ENCODE measurements around the gene CDH4. TPM values are rescaled to one million over a fixed set of nuclear protein-coding genes. Genes with fewer than 3 reads are reported as not detected.

The CDH4 gene
- total RNA-seq, 1 experiment from 2014 or later = not detected

- BruUV-seq (replicated peaks) = no TSS peak
- no peaks in the 10 kb centered on the region for H3K27me3 ChIP-seq (ENCODE audit: control insufficient read depth, insufficient read depth, low read length)
- CTCF ChIA-PET = no interaction called here
- TF ChIP-seq, protein P1, sequence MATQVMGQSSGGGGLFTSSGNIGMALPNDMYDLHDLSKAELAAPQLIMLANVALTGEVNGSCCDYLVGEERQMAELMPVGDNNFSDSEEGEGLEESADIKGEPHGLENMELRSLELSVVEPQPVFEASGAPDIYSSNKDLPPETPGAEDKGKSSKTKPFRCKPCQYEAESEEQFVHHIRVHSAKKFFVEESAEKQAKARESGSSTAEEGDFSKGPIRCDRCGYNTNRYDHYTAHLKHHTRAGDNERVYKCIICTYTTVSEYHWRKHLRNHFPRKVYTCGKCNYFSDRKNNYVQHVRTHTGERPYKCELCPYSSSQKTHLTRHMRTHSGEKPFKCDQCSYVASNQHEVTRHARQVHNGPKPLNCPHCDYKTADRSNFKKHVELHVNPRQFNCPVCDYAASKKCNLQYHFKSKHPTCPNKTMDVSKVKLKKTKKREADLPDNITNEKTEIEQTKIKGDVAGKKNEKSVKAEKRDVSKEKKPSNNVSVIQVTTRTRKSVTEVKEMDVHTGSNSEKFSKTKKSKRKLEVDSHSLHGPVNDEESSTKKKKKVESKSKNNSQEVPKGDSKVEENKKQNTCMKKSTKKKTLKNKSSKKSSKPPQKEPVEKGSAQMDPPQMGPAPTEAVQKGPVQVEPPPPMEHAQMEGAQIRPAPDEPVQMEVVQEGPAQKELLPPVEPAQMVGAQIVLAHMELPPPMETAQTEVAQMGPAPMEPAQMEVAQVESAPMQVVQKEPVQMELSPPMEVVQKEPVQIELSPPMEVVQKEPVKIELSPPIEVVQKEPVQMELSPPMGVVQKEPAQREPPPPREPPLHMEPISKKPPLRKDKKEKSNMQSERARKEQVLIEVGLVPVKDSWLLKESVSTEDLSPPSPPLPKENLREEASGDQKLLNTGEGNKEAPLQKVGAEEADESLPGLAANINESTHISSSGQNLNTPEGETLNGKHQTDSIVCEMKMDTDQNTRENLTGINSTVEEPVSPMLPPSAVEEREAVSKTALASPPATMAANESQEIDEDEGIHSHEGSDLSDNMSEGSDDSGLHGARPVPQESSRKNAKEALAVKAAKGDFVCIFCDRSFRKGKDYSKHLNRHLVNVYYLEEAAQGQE (IDR thresholded peaks at IDR 0.05; ENCODE audit: insufficient read depth in 1 of 2, low read depth in 2 of 2, low read length in 1 of 2) = no peak
- TF ChIP-seq TCF7L2 (IDR thresholded peaks at IDR 0.05; ENCODE audit: low read depth, low read length) (no peak), CTCF (IDR thresholded peaks at IDR 0.05) (no peak), POLR2AphosphoS5 (IDR thresholded peaks at IDR 0.05; ENCODE audit: low read depth, low read length) (no peak), SIN3A (IDR thresholded peaks at IDR 0.05; ENCODE audit: borderline replicate concordance, insufficient read depth, low read depth, low read length) (no peak)
- no peaks in the 10 kb centered on the region for H3K4me1 ChIP-seq (ENCODE audit: control insufficient read depth, insufficient read depth, low read length)
- in situ Hi-C loops (cut with HindIII; ENCODE audit: low pct_unique_long_range_greater_than_20kb, low sequenced_read_pairs) = no loop called here
- no peak for DNase-seq (ENCODE audit: low read depth, low spot score)
- no peaks in the 10 kb centered on the region for H3K36me3 ChIP-seq (ENCODE audit: control insufficient read depth, insufficient read depth, low read length)
- no peak for ATAC-seq
- intact Hi-C loops (cut with micrococcal nuclease; ENCODE audit: unreplicated experiment) = no loop called here
- H3K4me3 ChIP-seq (ENCODE audit: low read depth in 2 of 2, low read length in 2 of 2) = no peak overlapping the region
- H3K27ac ChIP-seq (ENCODE audit: low read length) = no peak overlapping the region
- no peaks in the 10 kb centered on the region for H3K9me3 ChIP-seq (ENCODE audit: control insufficient read depth, insufficient read depth, low read depth, low read length)
- POLR2A ChIA-PET = no interaction called here
These were observed 161.7 kb downstream of the CDH4 start for GRCh38 chr20:61413752-61414151.

DNA sequence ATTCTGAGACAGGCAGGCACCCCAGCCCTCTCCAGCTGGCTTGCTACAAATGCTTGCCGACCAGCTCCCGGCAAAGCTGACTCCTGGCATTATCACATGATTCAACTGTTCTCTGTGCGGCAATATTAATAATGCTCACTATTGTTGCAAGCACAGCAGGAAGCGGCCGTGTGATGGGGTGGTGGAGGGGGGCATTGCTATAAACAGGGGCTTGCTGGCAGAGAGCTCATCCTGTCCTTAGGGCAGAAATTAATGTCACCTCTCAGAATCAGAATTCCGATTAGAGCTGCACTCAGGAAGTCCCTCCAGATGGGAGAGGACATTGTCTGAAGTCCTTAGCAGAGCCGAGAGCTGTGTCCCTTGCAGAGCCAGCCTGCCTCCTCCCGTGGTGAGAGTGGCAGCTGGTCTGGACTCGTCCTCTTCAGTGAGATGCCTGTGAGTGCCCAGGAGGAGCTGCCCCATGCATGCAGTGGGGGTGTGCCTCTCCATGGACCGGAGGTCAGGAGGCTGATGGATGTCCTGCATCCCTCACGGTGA is 162.5 kb downstream of the CDH4 start:
- DNase-seq (ENCODE audit: low read depth, low spot score) (no peak), ATAC-seq (no peak)
- Histone ChIP-seq H3K27me3 (ENCODE audit: control insufficient read depth, insufficient read depth, low read length) (no peaks in the 10 kb centered on the region), H3K36me3 (ENCODE audit: control insufficient read depth, insufficient read depth, low read length) (no peaks in the 10 kb centered on the region), H3K27ac (ENCODE audit: low read length) (no peak overlapping the region), H3K4me3 (ENCODE audit: low read depth in 2 of 2, low read length in 2 of 2) (no peak overlapping the region), H3K9me3 (ENCODE audit: control insufficient read depth, insufficient read depth, low read depth, low read length) (no peaks in the 10 kb centered on the region), H3K4me1 (ENCODE audit: control insufficient read depth, insufficient read depth, low read length) (no peaks in the 10 kb centered on the region)
- CTCF ChIA-PET = interaction anchor here (0.5 kb wide), 1 partner anchor 1159 kb away, joined by 3 read pairs; no protein-coding TSS in a partner anchor
- TF ChIP-seq, protein P1 (IDR thresholded peaks at IDR 0.05; ENCODE audit: insufficient read depth in 1 of 2, low read depth in 2 of 2, low read length in 1 of 2) = no peak
- TF ChIP-seq POLR2AphosphoS5 (IDR thresholded peaks at IDR 0.05; ENCODE audit: low read depth, low read length) = no peak
- no peak for TF ChIP-seq TCF7L2 (IDR thresholded peaks at IDR 0.05; ENCODE audit: low read depth, low read length)
- no peak for TF ChIP-seq CTCF (IDR thresholded peaks at IDR 0.05)
- in situ Hi-C loops (cut with HindIII; ENCODE audit: low pct_unique_long_range_greater_than_20kb, low sequenced_read_pairs) (no loop called here), intact Hi-C loops (cut with micrococcal nuclease; ENCODE audit: unreplicated experiment) (no loop called here)
- BruUV-seq (replicated peaks) = no TSS peak
- POLR2A ChIA-PET = no interaction called here
